ENCODE data around the gene LAMB1. TPM values are rescaled to one million over a fixed set of nuclear protein-coding genes. Genes with fewer than 3 reads are reported as not detected.

The LAMB1 gene
- total and polyA plus RNA-seq, 9 donors = 233 to 692 (median 529) TPM

DNA sequence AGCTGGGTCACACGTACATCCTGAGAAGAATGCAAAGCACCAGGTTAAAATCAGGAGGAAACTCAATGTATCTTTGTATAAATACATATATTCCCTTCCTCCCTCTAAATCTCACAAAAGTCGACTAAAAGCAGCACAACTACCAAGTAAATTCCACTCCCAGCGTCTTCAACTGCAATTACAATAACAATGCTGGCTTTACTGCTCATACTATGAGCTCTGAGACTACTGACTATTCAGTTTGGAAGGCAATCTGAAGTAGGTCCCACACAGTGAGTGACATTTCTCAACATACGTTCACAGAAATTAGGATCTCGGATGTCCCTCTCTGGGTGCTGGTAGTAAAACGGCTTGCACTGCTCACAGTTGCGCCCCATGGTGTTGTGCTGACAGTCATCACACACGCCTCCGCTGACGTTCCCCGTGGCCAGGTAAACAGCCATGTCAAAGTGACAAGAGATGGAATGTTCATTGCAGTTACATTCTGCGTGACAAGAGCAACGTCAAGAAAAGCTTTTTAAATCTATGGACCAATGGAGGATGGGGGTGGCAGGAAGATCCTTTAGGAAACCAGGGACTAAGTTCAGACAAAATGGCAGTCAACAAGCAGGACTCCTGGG, 27.5 kb downstream of the LAMB1 start:
- peaks cover 61% of the 10 kb centered on the region for H3K36me3 ChIP-seq (ENCODE audit: control insufficient read depth, insufficient read depth, low read length)
- H3K27ac ChIP-seq (ENCODE audit: low read length) = no peak overlapping the region
- 89% methylated on average over 10 of the region's 13 CpGs for WGBS (ENCODE audit: insufficient coverage)
- no peak overlapping the region for H3K4me3 ChIP-seq (ENCODE audit: low read length)
- no peak for DNase-seq
- H3K9me3 ChIP-seq (replicated peaks; ENCODE audit: control insufficient read depth, low read depth, low read length) = no peaks in the 10 kb centered on the region
- H3K27me3 ChIP-seq (ENCODE audit: control insufficient read depth, insufficient read depth, low read length) = no peaks in the 10 kb centered on the region
- peaks cover 22% of the 10 kb centered on the region for H3K4me1 ChIP-seq (ENCODE audit: control insufficient read depth, insufficient read depth, low read length)

DNA sequence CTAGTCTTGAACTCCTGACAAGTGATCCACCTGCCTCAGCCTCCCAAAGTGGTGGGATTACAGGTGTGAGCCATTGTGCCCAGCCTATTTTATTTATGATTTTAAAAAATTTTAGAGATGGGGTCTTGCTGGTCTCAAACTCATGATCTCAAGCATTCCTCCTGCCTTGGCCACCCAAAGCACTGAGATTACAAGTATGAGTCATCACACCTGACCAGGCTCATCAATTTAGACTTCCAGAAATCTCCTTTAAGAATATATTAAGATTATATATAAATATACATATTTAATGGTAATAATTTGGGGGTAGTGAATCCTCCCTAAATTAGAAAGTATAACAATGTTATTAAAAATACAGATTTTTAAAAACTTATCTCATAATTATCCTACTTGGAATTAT, 29.1 kb downstream of the LAMB1 start:
- no peaks in the 10 kb centered on the region for H3K27me3 ChIP-seq (ENCODE audit: control insufficient read depth, insufficient read depth, low read length)
- no peak overlapping the region for H3K4me3 ChIP-seq (ENCODE audit: low read length)
- H3K36me3 ChIP-seq (ENCODE audit: control insufficient read depth, insufficient read depth, low read length) = peaks cover 53% of the 10 kb centered on the region
- peaks cover 22% of the 10 kb centered on the region for H3K4me1 ChIP-seq (ENCODE audit: control insufficient read depth, insufficient read depth, low read length)
- H3K9me3 ChIP-seq (replicated peaks; ENCODE audit: control insufficient read depth, low read depth, low read length) = no peaks in the 10 kb centered on the region
- H3K27ac ChIP-seq (ENCODE audit: low read length) = no peak overlapping the region
- no peak for DNase-seq

DNA sequence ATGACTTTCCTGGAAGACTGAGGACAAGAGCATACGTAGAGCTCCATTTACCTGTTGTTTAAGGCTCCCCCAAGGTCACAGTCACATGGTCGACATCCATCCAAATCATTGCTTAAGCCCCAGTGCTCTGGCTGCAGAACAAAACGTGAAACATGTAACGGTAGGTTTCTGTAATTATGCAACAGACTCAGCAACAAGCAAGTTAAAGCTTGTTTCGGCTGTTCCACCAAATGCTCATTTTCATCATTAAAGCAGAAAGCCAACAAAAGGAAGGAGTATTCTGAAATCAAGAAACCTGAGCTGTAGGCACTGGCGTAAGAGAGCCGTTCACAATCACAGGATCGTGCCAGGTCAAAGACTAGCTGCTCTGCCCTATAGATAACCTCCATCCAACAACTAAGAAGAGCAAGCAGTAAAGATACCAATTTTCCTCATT, 30.0 kb downstream of the LAMB1 start:
- H3K4me1 ChIP-seq (ENCODE audit: control insufficient read depth, insufficient read depth, low read length) = peaks cover 22% of the 10 kb centered on the region
- no peak overlapping the region for H3K4me3 ChIP-seq (ENCODE audit: low read length)
- H3K36me3 ChIP-seq (ENCODE audit: control insufficient read depth, insufficient read depth, low read length) = peaks cover 58% of the 10 kb centered on the region
- DNase-seq = peak; percentile 45
- WGBS (ENCODE audit: insufficient coverage) = 42% methylated on average over 3 of the region's 8 CpGs
- no peaks in the 10 kb centered on the region for H3K27me3 ChIP-seq (ENCODE audit: control insufficient read depth, insufficient read depth, low read length)
- H3K27ac ChIP-seq (ENCODE audit: low read length) = peak overlapping the region; percentile 89
- no peaks in the 10 kb centered on the region for H3K9me3 ChIP-seq (replicated peaks; ENCODE audit: control insufficient read depth, low read depth, low read length)

DNA sequence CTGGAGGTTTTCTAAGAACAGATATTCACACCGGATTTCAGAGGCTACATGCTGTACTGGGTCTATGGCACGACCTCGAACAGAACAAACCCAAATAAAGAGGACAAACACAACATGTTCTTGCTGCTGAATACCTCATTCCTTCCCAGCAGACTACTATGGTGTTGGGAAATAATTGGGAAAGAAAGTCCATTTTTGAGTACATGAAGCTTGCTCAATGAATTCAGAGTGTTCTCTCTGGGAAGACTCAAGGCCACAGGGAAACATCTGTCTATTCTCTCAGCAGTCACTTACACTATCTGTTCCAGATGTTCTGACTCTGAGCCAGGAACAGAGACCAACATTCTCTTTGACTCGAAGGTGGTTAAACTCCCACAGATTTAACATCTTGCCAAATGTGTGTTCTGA, 30.9 kb downstream of the LAMB1 start:
- DNase-seq = peak; percentile 98
- Histone ChIP-seq H3K4me3 (ENCODE audit: low read length) (no peak overlapping the region), H3K27ac (ENCODE audit: low read length) (peak overlapping the region; percentile 89), H3K36me3 (ENCODE audit: control insufficient read depth, insufficient read depth, low read length) (peaks cover 55% of the 10 kb centered on the region), H3K4me1 (ENCODE audit: control insufficient read depth, insufficient read depth, low read length) (peaks cover 24% of the 10 kb centered on the region), H3K9me3 (replicated peaks; ENCODE audit: control insufficient read depth, low read depth, low read length) (no peaks in the 10 kb centered on the region), H3K27me3 (ENCODE audit: control insufficient read depth, insufficient read depth, low read length) (no peaks in the 10 kb centered on the region)
- WGBS (ENCODE audit: insufficient coverage) = no CpG with 5 or more reads among the region's 4 CpGs

DNA sequence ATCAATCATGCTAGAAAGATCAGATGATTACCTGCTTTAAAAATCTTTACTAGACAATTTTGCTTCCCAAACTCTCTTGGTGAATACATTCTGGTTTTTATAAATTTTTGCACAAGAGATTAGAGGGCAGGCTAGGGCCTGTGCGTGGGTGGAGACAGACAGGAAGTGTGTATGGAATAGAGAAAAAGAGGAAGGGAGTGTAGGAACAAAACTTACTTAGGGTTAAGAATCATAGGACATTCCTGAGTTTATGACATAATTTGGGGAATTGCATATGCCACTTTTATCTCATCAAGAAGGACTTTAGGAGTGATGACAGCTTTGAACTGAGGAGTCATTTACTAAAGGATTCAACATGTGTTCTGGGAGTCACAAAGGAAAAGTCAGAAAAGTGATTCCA, 31.3 kb downstream of the LAMB1 start:
- H3K9me3 ChIP-seq (replicated peaks; ENCODE audit: control insufficient read depth, low read depth, low read length) = no peaks in the 10 kb centered on the region
- peaks cover 29% of the 10 kb centered on the region for H3K4me1 ChIP-seq (ENCODE audit: control insufficient read depth, insufficient read depth, low read length)
- H3K4me3 ChIP-seq (ENCODE audit: low read length) = no peak overlapping the region
- peaks cover 54% of the 10 kb centered on the region for H3K36me3 ChIP-seq (ENCODE audit: control insufficient read depth, insufficient read depth, low read length)
- H3K27me3 ChIP-seq (ENCODE audit: control insufficient read depth, insufficient read depth, low read length) = no peaks in the 10 kb centered on the region
- 0% methylated on average over 1 of the region's 1 CpG for WGBS (ENCODE audit: insufficient coverage)
- no peak for DNase-seq
- H3K27ac ChIP-seq (ENCODE audit: low read length) = peak overlapping the region; percentile 89

DNA sequence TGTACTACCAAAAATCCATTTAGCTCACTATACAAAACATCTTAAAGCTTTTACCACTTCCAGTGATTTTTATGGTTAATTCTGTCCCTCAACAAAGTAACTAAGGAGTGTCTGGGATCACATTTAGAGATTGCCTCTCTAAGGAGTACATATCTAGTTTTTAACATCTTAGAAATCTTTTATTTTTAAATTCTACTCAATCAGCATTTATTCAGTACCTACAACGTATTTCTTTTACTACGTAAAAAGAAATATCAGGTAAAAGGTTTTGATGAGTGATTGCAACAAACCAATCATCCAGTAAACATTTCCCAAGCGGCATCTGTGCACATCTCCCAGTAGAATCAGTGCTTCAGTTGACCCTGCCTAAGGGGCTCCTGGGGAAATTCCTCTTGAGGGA, 31.9 kb downstream of the LAMB1 start:
- Histone ChIP-seq H3K4me3 (ENCODE audit: low read length) (no peak overlapping the region), H3K36me3 (ENCODE audit: control insufficient read depth, insufficient read depth, low read length) (peaks cover 49% of the 10 kb centered on the region), H3K27me3 (ENCODE audit: control insufficient read depth, insufficient read depth, low read length) (no peaks in the 10 kb centered on the region), H3K9me3 (replicated peaks; ENCODE audit: control insufficient read depth, low read depth, low read length) (no peaks in the 10 kb centered on the region), H3K4me1 (ENCODE audit: control insufficient read depth, insufficient read depth, low read length) (peaks cover 33% of the 10 kb centered on the region), H3K27ac (ENCODE audit: low read length) (peak overlapping the region; percentile 89)
- 50% methylated on average over 1 of the region's 3 CpGs for WGBS (ENCODE audit: insufficient coverage)
- no peak for DNase-seq

DNA sequence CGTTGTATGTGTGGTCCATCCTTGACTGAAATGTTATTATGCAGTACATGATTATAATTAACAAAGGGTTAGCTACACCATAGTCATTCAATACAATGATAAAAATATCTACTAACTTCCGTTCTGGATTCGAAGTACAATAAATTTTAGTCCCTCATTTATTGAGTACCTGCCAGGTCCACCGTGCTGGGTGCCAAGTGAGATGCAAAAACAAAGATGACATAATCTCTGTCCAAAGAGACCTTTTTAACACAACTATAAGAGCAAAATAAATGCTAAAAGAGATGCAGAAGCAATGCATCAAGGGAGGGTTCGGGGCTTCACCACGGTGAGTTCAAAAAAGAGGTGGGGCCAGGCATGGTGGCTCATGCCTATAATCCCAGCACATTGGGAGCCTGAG, 33.1 kb downstream of the LAMB1 start:
- Histone ChIP-seq H3K27me3 (ENCODE audit: control insufficient read depth, insufficient read depth, low read length) (no peaks in the 10 kb centered on the region), H3K27ac (ENCODE audit: low read length) (no peak overlapping the region), H3K9me3 (replicated peaks; ENCODE audit: control insufficient read depth, low read depth, low read length) (no peaks in the 10 kb centered on the region), H3K36me3 (ENCODE audit: control insufficient read depth, insufficient read depth, low read length) (peaks cover 43% of the 10 kb centered on the region), H3K4me1 (ENCODE audit: control insufficient read depth, insufficient read depth, low read length) (peaks cover 33% of the 10 kb centered on the region), H3K4me3 (ENCODE audit: low read length) (no peak overlapping the region)
- DNase-seq = peak; percentile 49
- 55% methylated on average over 4 of the region's 6 CpGs for whole genome bisulfite sequencing (ENCODE audit: insufficient coverage)

DNA sequence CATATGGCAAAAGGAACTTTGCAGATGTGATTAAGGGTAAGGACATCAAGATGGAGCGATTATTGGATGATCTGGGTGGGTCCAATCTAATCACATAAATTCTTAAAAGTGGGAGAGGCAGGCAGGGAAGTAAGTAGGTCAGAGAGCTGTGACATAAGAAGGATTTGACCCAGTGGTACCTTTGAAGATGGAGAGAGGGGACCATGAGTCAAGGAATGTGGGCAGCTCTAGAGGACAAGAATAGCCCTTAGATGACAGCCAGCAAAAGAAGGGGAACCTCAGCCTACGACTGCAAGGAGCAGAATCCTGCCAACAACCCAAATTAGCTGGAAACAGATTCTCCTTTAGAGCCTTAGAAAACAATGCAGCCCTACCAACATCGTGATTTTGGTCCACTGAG, 34.5 kb downstream of the LAMB1 start:
- no peak overlapping the region for H3K27ac ChIP-seq (ENCODE audit: low read length)
- peaks cover 52% of the 10 kb centered on the region for H3K36me3 ChIP-seq (ENCODE audit: control insufficient read depth, insufficient read depth, low read length)
- H3K4me1 ChIP-seq (ENCODE audit: control insufficient read depth, insufficient read depth, low read length) = peaks cover 30% of the 10 kb centered on the region
- no peaks in the 10 kb centered on the region for H3K27me3 ChIP-seq (ENCODE audit: control insufficient read depth, insufficient read depth, low read length)
- H3K9me3 ChIP-seq (replicated peaks; ENCODE audit: control insufficient read depth, low read depth, low read length) = no peaks in the 10 kb centered on the region
- H3K4me3 ChIP-seq (ENCODE audit: low read length) = no peak overlapping the region
- WGBS (ENCODE audit: insufficient coverage) = no CpG with 5 or more reads among the region's 3 CpGs
- DNase-seq = no peak

DNA sequence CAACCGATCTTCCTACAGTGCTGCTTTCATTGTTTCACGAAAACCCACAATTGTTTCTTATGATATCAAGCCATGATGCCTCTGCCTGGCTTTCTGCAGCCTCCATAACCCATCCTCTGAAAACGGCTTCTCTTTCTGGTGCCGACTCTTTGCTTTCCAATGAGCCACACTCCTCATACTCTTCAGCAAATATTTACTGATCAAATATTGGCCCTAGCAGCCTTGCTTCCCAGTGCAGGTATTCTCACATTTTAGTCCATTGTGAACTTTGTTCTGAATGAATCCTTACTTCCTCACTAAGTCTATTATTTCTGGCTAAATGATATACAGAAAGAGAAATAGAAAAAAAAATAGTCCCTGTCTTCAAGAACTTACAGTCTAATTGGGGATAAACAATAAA, 35.5 kb downstream of the LAMB1 start:
- Histone ChIP-seq H3K27ac (ENCODE audit: low read length) (peak overlapping the region; percentile 29), H3K9me3 (replicated peaks; ENCODE audit: control insufficient read depth, low read depth, low read length) (no peaks in the 10 kb centered on the region), H3K36me3 (ENCODE audit: control insufficient read depth, insufficient read depth, low read length) (peaks cover 50% of the 10 kb centered on the region), H3K27me3 (ENCODE audit: control insufficient read depth, insufficient read depth, low read length) (no peaks in the 10 kb centered on the region), H3K4me3 (ENCODE audit: low read length) (no peak overlapping the region), H3K4me1 (ENCODE audit: control insufficient read depth, insufficient read depth, low read length) (peaks cover 24% of the 10 kb centered on the region)
- 81% methylated on average over 4 of the region's 4 CpGs for WGBS (ENCODE audit: insufficient coverage)
- no peak for DNase-seq

DNA sequence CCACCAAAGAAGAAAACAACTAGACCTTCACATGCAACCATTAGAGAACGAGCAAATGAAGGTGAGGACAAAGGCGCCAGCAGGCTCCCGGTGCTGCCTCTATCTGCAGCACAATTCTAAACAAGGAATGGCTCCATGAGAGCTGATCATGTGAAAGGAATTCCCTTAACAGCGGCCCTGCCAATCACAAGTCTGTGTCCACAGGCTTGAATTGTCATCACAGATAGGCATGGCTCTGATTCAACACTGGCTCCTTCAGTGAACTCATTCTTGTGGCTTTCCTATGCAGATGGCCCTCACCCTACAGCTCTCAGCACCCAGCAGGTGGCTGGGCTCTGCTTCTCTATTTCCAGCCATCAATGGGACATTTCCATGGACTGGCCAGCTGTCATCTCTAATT, 36.2 kb downstream of the LAMB1 start:
- DNase-seq = peak; percentile 87
- Histone ChIP-seq H3K4me3 (ENCODE audit: low read length) (no peak overlapping the region), H3K36me3 (ENCODE audit: control insufficient read depth, insufficient read depth, low read length) (peaks cover 50% of the 10 kb centered on the region), H3K27ac (ENCODE audit: low read length) (peak overlapping the region; percentile 83), H3K9me3 (replicated peaks; ENCODE audit: control insufficient read depth, low read depth, low read length) (no peaks in the 10 kb centered on the region), H3K27me3 (ENCODE audit: control insufficient read depth, insufficient read depth, low read length) (no peaks in the 10 kb centered on the region), H3K4me1 (ENCODE audit: control insufficient read depth, insufficient read depth, low read length) (peaks cover 24% of the 10 kb centered on the region)
- WGBS (ENCODE audit: insufficient coverage) = 91% methylated on average over 1 of the region's 4 CpGs

DNA sequence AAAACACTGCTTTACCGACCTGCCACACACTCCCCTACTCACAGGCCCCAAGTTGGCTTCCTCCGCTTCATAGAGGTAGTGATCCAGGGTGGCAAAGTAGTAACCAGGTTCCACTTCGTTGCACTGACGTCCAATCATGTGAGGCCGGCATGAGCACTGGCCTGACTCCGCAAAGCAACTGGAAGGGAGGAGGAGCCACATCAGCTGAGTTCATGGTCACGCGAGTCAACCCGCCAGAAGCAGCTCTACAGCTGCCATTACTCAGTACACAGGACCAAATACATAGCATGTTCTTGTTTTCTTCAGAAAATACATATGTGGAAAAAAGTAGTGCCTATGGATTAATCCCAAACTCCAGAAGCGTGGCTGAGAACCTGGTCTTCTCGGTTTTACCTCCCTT, 38.5 kb downstream of the LAMB1 start:
- Histone ChIP-seq H3K27ac (ENCODE audit: low read length) (no peak overlapping the region), H3K4me3 (ENCODE audit: low read length) (no peak overlapping the region), H3K4me1 (ENCODE audit: control insufficient read depth, insufficient read depth, low read length) (peaks cover 38% of the 10 kb centered on the region), H3K36me3 (ENCODE audit: control insufficient read depth, insufficient read depth, low read length) (peaks cover 60% of the 10 kb centered on the region), H3K27me3 (ENCODE audit: control insufficient read depth, insufficient read depth, low read length) (no peaks in the 10 kb centered on the region), H3K9me3 (replicated peaks; ENCODE audit: control insufficient read depth, low read depth, low read length) (no peaks in the 10 kb centered on the region)
- 93% methylated on average over 6 of the region's 11 CpGs for WGBS (ENCODE audit: insufficient coverage)
- DNase-seq = no peak

Data from muscle of leg (tissue), 11 donors.